Measurements from ENCODE around the gene RPS15. TPM values are rescaled to one million over a fixed set of nuclear protein-coding genes. Genes with fewer than 3 reads are reported as not detected.

The RPS15 gene
- total RNA-seq, 2 experiments from 2014 or later, result 1,384 TPM

DNA sequence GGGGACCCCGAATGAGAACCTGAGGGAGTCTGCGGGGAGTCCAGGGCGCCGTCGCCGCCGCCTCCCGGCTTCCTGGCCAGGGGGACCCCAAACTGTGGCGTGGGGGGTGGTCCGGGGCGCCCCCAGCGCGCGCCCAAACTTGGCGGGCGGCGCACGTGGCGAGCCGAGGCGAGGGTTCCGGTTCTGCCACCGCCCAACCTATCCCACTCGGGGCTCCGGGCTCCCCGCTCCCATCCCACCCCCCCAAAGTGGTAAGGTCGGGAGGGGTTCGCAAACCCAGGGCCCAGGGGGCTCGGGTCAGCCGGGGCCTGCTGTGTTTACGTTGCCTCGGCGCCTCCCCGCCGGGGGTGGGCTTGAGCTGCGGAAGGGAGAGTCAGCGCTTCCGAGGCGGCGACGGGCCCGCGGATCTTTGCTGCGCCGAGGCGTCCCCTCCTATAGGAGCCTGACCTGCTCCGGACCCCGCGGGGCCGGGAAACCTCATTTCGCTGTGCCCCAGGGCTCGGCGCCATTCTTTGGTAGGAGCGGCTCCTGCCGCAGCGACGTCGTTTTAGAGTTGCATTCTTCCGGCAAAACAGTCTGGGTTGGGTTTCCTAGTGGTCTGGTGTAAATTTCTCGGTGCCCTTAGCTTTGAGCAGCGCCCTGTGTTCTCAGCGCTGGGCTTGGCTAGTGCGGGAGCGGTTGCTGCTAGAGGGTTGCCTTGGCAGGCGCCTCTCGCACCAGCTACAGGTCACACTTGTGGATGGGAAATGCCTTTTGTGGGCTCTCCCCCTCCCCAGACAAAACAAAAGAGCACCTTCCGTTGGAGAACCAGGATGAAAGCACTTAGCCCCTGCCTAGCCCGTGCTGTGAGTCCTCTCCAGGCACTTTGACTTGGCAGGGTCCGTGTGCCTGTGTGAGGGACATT is 29.6 kb upstream of the RPS15 start:
- peak overlapping the region; percentile 91 for H3K4me3 Mint-ChIP-seq
- no peaks in the 10 kb centered on the region for H3K9me3 Mint-ChIP-seq (ENCODE audit: insufficient read depth)
- peaks cover 33% of the 10 kb centered on the region for H3K36me3 Mint-ChIP-seq (ENCODE audit: low read depth)
- H3K27me3 Mint-ChIP-seq (ENCODE audit: low read depth), result no peaks in the 10 kb centered on the region
- peaks cover 58% of the 10 kb centered on the region for H3K4me1 Mint-ChIP-seq (ENCODE audit: low read depth)
- POLR2A ChIA-PET, result interaction anchor here (0.5 to 1.7 kb wide), 4 partner anchors 28 to 148 kb away, joined by 3 to 5 read pairs (median 4); partner anchors contain the start of genes CIRBP and FAM174C
- peak; percentile 69 for DNase-seq
- CTCF ChIA-PET, result interaction anchor here (0.9 to 1.3 kb wide), 4 partner anchors 29 to 164 kb away, joined by 4 to 5 read pairs (median 4); no protein-coding TSS in a partner anchor
- ATAC-seq, result peak; percentile 27
- H3K27ac Mint-ChIP-seq, result peak overlapping the region; percentile 92

DNA sequence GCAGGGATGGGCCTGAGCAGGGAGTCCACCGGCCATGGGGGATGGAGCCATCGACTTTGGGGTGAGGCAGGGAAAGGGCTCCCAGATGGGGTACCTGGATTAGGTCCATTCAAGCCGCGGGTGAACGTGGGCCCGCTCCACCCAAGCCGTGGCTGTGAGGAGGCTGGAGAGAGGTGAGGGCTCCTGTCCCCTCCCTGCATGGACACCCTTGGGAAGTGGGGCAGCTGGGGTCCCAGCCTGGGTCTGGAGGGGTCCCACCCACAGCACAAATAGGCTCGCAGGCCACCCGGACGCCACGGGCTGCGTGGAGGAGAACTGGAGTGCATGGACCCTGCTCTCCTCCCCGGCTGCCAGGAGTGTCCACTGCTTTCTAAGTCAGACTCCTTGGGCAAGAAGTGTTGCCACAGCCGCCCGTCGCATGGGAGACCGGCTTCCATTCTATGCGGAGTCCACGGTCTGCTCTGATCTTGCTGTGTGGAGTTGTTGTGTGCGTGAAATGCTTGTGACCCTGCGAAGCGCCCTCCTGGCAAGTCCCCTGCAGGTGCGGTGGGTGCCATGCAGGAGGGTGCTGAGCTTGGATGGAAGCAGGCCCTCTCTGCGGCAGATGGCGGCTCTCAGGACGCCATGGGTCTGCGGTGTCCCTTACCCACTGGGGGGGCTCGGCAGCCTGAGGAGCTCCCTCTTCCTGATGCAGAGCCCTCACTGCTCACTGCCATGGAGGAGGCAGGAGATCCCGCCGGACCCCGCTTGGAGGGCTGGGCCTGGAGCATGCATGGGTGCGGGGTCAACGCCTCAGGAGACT is 28.8 kb upstream of the RPS15 start:
- Mint-ChIP-seq H3K36me3 (ENCODE audit: low read depth) (peaks cover 33% of the 10 kb centered on the region), H3K4me3 (peak overlapping the region; percentile 91), H3K27ac (peak overlapping the region; percentile 92), H3K4me1 (ENCODE audit: low read depth) (peaks cover 60% of the 10 kb centered on the region), H3K27me3 (ENCODE audit: low read depth) (no peaks in the 10 kb centered on the region), H3K9me3 (ENCODE audit: insufficient read depth) (no peaks in the 10 kb centered on the region)
- ATAC-seq, result no peak
- CTCF ChIA-PET, result interaction anchor here (0.9 to 1.3 kb wide), 5 partner anchors 28 to 165 kb away, joined by 4 to 5 read pairs (median 4); no protein-coding TSS in a partner anchor
- no peak for DNase-seq
- POLR2A ChIA-PET, result interaction anchor here (1.7 to 1.8 kb wide), 3 partner anchors 11 to 140 kb away, joined by 4 to 5 read pairs (median 5); partner anchors contain the start of genes CIRBP and FAM174C

DNA sequence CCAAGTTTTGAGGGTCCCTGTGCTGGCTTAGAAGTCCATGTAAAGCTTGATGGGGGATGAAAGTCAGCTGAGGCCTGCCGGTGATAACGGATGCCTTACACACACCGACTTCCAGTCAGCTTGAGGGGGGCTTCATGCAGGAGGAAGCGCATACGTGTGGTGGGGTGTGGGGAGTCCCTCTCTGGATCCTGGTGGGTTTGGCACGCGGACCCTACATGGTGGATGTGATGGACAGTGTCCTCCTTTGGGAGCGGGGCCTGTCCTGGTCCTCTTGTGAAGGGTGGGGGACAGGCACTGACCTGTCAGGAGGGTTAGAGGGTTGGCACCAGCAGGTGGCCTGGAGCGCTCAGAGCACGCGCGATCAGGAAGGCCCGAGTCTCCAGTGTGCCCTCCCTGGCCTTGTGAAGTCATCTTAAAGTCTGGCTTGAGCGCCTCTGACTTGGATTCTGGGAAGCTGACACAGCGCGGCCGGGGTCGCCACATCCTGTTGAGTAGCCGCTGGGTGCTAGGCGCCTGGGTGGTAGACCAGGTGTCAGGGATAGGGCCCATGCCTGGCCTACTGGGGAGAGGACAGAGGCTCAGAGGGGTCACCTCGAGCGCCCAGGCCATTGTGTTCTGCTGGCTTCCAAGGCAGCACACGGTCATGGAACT is 27.9 kb upstream of the RPS15 start:
- H3K4me3 Mint-ChIP-seq, result peak overlapping the region; percentile 91
- peak; percentile 31 for DNase-seq
- H3K9me3 Mint-ChIP-seq (ENCODE audit: insufficient read depth), result no peaks in the 10 kb centered on the region
- H3K27me3 Mint-ChIP-seq (ENCODE audit: low read depth), result no peaks in the 10 kb centered on the region
- peak overlapping the region; percentile 92 for H3K27ac Mint-ChIP-seq
- ChIA-PET POLR2A (interaction anchor here (1.7 to 1.8 kb wide), 3 partner anchors 10 to 141 kb away, joined by 4 to 5 read pairs (median 5); partner anchors contain the start of genes CIRBP and FAM174C), CTCF (interaction anchor here (1.2 kb wide), 1 partner anchor 165 kb away, joined by 5 read pairs; no protein-coding TSS in a partner anchor)
- H3K36me3 Mint-ChIP-seq (ENCODE audit: low read depth), result peaks cover 39% of the 10 kb centered on the region
- H3K4me1 Mint-ChIP-seq (ENCODE audit: low read depth), result peaks cover 65% of the 10 kb centered on the region
- no peak for ATAC-seq

DNA sequence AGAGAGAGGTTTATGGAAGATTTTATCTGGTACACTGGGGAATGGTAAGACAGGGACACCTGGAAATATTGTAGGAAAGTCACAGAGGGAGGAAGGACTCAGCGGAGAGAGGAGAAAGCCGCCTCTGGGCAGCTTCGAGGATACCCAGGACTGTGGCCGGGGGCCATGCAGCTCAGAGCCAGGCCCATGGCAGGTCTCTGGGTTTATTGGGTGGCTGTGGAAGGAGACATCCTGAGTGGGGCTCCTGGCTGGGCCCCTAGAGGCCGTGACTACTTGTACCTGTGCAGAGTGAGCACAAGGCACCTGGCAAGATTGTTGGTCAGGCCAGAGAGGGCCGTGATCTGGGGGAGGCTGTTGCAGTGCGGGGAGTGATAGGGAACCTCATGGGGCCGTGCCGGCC is 27.4 kb upstream of the RPS15 start:
- Mint-ChIP-seq H3K27me3 (ENCODE audit: low read depth) (no peaks in the 10 kb centered on the region), H3K4me3 (peak overlapping the region; percentile 91), H3K36me3 (ENCODE audit: low read depth) (peaks cover 41% of the 10 kb centered on the region), H3K9me3 (ENCODE audit: insufficient read depth) (no peaks in the 10 kb centered on the region), H3K27ac (peak overlapping the region; percentile 92), H3K4me1 (ENCODE audit: low read depth) (peaks cover 70% of the 10 kb centered on the region)
- no peak for ATAC-seq
- ChIA-PET POLR2A (interaction anchor here (1.0 to 1.8 kb wide), 3 partner anchors 10 to 142 kb away, joined by 3 to 5 read pairs (median 5); partner anchors contain the start of gene CIRBP), CTCF (interaction anchor here (1.2 kb wide), 1 partner anchor 166 kb away, joined by 5 read pairs; no protein-coding TSS in a partner anchor)
- no peak for DNase-seq

DNA sequence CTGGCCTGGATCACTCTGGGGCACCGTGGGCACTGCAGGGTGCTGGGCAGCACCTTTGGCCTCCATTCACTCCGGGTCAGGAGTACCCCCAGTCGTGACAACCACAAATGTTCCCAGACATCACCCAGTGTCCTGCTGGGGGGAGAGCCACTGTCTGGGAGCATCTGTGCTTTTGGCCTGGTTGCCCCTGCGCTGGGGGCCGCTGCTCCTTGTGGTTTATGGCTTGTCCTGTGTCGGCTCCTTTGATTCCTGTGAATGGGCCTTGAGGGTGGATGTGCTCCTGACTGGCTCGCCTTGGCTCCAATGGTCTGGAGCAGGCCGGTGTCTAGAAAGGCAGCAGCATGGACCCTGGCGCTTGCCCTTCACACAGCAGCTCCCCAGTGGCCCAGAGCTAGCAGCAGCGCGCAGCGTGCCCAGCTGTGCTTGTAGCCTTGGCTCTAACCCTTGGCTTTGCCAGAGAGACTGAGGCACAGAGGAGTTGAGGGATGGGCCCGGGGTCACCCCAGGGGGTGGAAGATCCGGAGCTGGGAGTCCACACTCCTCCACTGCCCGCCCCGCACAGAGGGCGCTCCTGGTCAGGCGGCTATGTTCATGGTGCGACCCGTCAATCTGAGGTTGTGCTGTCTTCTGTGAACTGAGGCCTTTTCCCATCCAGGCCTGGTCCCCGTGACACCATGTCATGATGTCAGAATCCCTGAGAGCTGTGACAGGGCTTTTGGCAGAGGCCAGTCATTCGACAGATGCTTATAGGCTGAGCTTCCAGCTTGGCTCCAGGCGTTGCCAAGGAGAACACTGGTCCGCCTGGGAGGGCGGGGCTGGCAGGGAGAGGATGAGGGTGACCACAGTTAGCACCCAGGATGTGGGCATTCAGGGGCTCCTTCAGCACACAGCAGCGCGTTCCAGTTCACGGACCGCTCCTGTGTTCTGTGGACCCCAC is 26.7 kb upstream of the RPS15 start:
- no peak for ATAC-seq
- H3K27ac Mint-ChIP-seq, result peak overlapping the region; percentile 92
- no peaks in the 10 kb centered on the region for H3K27me3 Mint-ChIP-seq (ENCODE audit: low read depth)
- H3K36me3 Mint-ChIP-seq (ENCODE audit: low read depth), result peaks cover 42% of the 10 kb centered on the region
- POLR2A ChIA-PET, result interaction anchor here (1.0 to 1.8 kb wide), 2 partner anchors 9 to 30 kb away, joined by 3 to 5 read pairs; no protein-coding TSS in a partner anchor
- DNase-seq, result peak; percentile 70
- peaks cover 73% of the 10 kb centered on the region for H3K4me1 Mint-ChIP-seq (ENCODE audit: low read depth)
- peak overlapping the region; percentile 91 for H3K4me3 Mint-ChIP-seq
- CTCF ChIA-PET, result no interaction called here
- no peaks in the 10 kb centered on the region for H3K9me3 Mint-ChIP-seq (ENCODE audit: insufficient read depth)

DNA sequence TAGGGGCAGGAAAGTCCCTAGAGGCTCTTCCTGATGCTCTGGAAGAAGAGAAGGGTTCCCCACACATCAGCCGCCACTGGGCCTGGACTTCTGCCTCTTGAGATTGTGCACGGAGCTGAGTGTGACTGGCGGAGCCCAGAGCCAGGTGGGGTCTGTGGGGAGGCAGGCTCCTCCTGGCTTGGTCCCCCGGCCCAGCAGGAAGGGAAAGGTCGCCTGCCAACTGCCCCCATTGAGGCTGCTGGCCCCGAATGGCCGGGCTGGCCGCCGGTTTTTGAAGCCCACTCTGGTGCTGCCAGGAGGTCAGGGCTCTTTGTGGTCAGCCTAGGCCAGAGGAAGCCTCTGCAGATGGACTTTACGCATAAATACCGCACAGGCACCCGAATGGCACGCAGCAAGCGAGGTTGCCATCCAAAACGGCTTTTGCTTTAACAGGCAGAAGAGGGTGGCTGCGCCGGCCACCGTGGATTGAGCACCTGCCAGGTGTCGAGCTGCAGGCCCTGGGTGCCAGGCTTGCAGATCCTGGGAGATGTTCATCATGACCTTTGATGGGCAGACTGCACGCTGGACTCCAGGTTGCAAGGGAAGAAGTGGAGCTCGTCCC is 25.8 kb upstream of the RPS15 start:
- peak overlapping the region; percentile 48 for H3K4me3 Mint-ChIP-seq
- peaks cover 45% of the 10 kb centered on the region for H3K36me3 Mint-ChIP-seq (ENCODE audit: low read depth)
- no peaks in the 10 kb centered on the region for H3K9me3 Mint-ChIP-seq (ENCODE audit: insufficient read depth)
- H3K27ac Mint-ChIP-seq, result peak overlapping the region; percentile 83
- ChIA-PET POLR2A (no interaction called here), CTCF (interaction anchor here (0.9 to 1.0 kb wide), 2 partner anchors 15 to 168 kb away, joined by 3 to 6 read pairs; no protein-coding TSS in a partner anchor)
- peaks cover 70% of the 10 kb centered on the region for H3K4me1 Mint-ChIP-seq (ENCODE audit: low read depth)
- no peak for ATAC-seq
- no peak for DNase-seq
- H3K27me3 Mint-ChIP-seq (ENCODE audit: low read depth), result no peaks in the 10 kb centered on the region

- no peak for DNase-seq
- Mint-ChIP-seq H3K4me1 (ENCODE audit: low read depth) (peaks cover 73% of the 10 kb centered on the region), H3K27me3 (ENCODE audit: low read depth) (no peaks in the 10 kb centered on the region), H3K9me3 (ENCODE audit: insufficient read depth) (no peaks in the 10 kb centered on the region), H3K4me3 (no peak overlapping the region), H3K36me3 (ENCODE audit: low read depth) (peaks cover 51% of the 10 kb centered on the region), H3K27ac (no peak overlapping the region)
- POLR2A ChIA-PET, result interaction anchor here (0.5 kb wide), 1 partner anchor 1039 kb away, joined by 3 read pairs; no protein-coding TSS in a partner anchor
- ATAC-seq, result no peak
- CTCF ChIA-PET, result interaction anchor here (0.9 to 1.0 kb wide), 2 partner anchors 14 to 169 kb away, joined by 3 to 6 read pairs; no protein-coding TSS in a partner anchor
Observed at GRCh38 chr19:1412995-1413800, 25.0 kb upstream of the RPS15 start.

DNA sequence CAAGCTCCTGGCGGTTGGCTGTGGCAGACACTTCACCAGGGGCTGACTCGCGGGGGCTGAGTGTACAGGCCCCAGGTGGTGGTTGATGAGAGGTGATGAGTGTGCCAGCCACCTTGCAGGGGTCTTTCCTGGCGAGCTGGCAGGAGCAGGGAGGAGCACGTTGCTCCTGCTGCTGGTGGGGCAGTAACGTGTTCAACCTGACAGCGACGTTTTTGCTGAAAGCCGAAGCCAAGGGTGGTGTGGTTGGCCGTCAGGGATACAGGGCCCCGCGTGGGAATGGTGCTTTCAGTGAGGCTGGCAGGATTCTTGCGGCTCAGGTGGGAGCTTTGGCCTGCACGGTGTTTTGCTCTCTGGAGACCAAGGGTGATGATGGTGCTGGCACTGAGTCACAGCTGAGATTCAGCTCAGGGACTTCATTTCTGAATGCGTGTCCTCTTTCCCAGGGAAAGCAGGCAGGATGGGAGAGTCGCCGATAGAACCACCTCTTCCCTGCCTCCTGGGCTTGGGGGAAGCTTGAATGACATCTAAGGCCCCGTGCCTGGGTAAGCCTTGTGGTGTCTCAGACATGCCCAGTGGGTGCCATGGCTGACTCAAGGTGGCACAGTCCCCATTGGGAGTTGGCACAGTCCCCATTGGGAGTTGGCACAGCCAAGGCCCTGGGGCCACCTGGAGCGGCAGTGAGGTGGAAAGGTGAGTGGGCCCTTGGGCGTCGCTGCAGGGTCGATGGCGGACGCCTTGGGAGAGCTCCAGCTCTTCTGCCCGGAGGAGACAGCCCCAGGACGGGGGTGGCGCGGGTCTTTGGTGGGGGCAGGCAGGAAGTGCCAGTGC is 22.0 kb upstream of the RPS15 start:
- Mint-ChIP-seq H3K36me3 (ENCODE audit: low read depth) (peaks cover 49% of the 10 kb centered on the region), H3K27me3 (ENCODE audit: low read depth) (no peaks in the 10 kb centered on the region), H3K4me3 (no peak overlapping the region), H3K27ac (peak overlapping the region; percentile 63), H3K9me3 (ENCODE audit: insufficient read depth) (no peaks in the 10 kb centered on the region), H3K4me1 (ENCODE audit: low read depth) (peaks cover 48% of the 10 kb centered on the region)
- CTCF ChIA-PET, result no interaction called here
- POLR2A ChIA-PET, result no interaction called here
- no peak for DNase-seq
- no peak for ATAC-seq

GRCh38 chr19:1417145-1417544 is 21.1 kb upstream of the RPS15 start:
- no peak for ATAC-seq
- DNase-seq, result no peak
- Mint-ChIP-seq H3K4me3 (no peak overlapping the region), H3K36me3 (ENCODE audit: low read depth) (peaks cover 45% of the 10 kb centered on the region), H3K9me3 (ENCODE audit: insufficient read depth) (no peaks in the 10 kb centered on the region), H3K4me1 (ENCODE audit: low read depth) (peaks cover 39% of the 10 kb centered on the region), H3K27me3 (ENCODE audit: low read depth) (no peaks in the 10 kb centered on the region), H3K27ac (no peak overlapping the region)
- CTCF ChIA-PET, result no interaction called here
- POLR2A ChIA-PET, result no interaction called here
